Right forelimb (tissue), 1 donor: Measurements from ENCODE around the gene CTSO.
"Not testable (repeated sequence)": the region's sequence is repeated elsewhere in the genome, so short reads cannot be mapped to it uniquely, and the experiment has no call there.

ENCODE experiments used
- DNase-seq: peaks from one replicate; pipeline ENCODE4 v3.0.0-alpha.2; 2018

CTSO gene

GRCh38 chr4:155904331-155904730 lies 49.3 kb downstream of the CTSO start:
- no peak for DNase-seq

- no peak for DNase-seq
Observed at GRCh38 chr4:155903453-155903852, 50.2 kb downstream of the CTSO start, which contains the start of gene TDO2. Gene TDO2 (plus strand): TSS chr4:155903696. CDS start chr4:155903759, 63 bp downstream.

GRCh38 chr4:155901013-155901412 lies 52.7 kb downstream of the CTSO start:
- no peak for DNase-seq

GRCh38 chr4:155900381-155900780 lies 53.3 kb downstream of the CTSO start:
- no peak for DNase-seq

GRCh38 chr4:155899891-155900290 lies 53.8 kb downstream of the CTSO start:
- no peak for DNase-seq

GRCh38 chr4:155898371-155898770 lies 55.3 kb downstream of the CTSO start:
- DNase-seq = not testable (repeated sequence)

GRCh38 chr4:155891058-155891457 lies 62.6 kb downstream of the CTSO start:
- DNase-seq = no peak

GRCh38 chr4:155889946-155890345 lies 63.7 kb downstream of the CTSO start:
- DNase-seq = no peak

- DNase-seq = no peak
Observed at GRCh38 chr4:155889031-155889793, 64.5 kb downstream of the CTSO start.

- DNase-seq = no peak
Observed at GRCh38 chr4:155887847-155888570, 65.7 kb downstream of the CTSO start.

GRCh38 chr4:155887045-155887444 lies 66.6 kb downstream of the CTSO start:
- DNase-seq = no peak

GRCh38 chr4:155885666-155886065 lies 68.0 kb downstream of the CTSO start:
- no peak for DNase-seq

- no peak for DNase-seq
Observed at GRCh38 chr4:155883895-155884294, 69.8 kb downstream of the CTSO start.

GRCh38 chr4:155881555-155881954 lies 72.1 kb downstream of the CTSO start:
- no peak for DNase-seq

GRCh38 chr4:155879767-155880166 lies 73.9 kb downstream of the CTSO start:
- no peak for DNase-seq

GRCh38 chr4:155878611-155879010 lies 75.1 kb downstream of the CTSO start:
- no peak for DNase-seq

- no peak for DNase-seq
Observed at GRCh38 chr4:155877971-155878370, 75.7 kb downstream of the CTSO start.

- DNase-seq = no peak
Observed at GRCh38 chr4:155875878-155876277, 77.8 kb downstream of the CTSO start.
